ENCODE measurements around the gene SIRT3. TPM values are rescaled to one million over a fixed set of nuclear protein-coding genes. Genes with fewer than 3 reads are reported as not detected.

The SIRT3 gene
- total RNA-seq (11.2 and 15.5 TPM in 2 replicates), polyA plus RNA-seq (23.4 and 27.4 TPM in 2 replicates)

- peak within 1 kb of the TSS; percentile 99 for H3K4me2 ChIP-seq
- WGBS (ENCODE audit: low lambda C conversion rate, missing lambda C conversion rate), result 0% methylated on average over 33 of the region's 70 CpGs
- H3K36me3 ChIP-seq (replicated peaks; ENCODE audit: insufficient read depth, low read depth), result no peaks in the 10 kb centered on the region
- no peaks in the 10 kb centered on the region for H3K9me2 ChIP-seq (replicated peaks; ENCODE audit: insufficient read depth)
- no peaks in the 10 kb centered on the region for H3K9me3 ChIP-seq (ENCODE audit: low read depth)
- TF ChIP-seq CTCF (IDR thresholded peaks at IDR 0.05; ENCODE audit: poor library complexity) (no peak), EZH2 (IDR thresholded peaks at IDR 0.05; ENCODE audit: borderline replicate concordance) (no peak), EZH2phosphoT487 (IDR thresholded peaks at IDR 0.05; ENCODE audit: low read depth, severe bottlenecking, unreplicated experiment) (no peak)
- H3K27ac ChIP-seq, result peak within 1 kb of the TSS; percentile 100
- no peaks in the 10 kb centered on the region for H3K27me3 ChIP-seq
- no peaks in the 10 kb centered on the region for H4K20me1 ChIP-seq (ENCODE audit: insufficient read depth, poor library complexity, severe bottlenecking)
- peaks cover 10% of the 10 kb centered on the region for H3K4me1 ChIP-seq (ENCODE audit: insufficient read depth)
- peaks cover 63% of the 10 kb centered on the region for H3K79me2 ChIP-seq
- peak within 1 kb of the TSS; percentile 91 for H3K4me3 ChIP-seq
- DNase-seq (ENCODE audit: low spot score), result peak; percentile 94
- peak within 1 kb of the TSS; percentile 100 for H2AFZ ChIP-seq
These were observed at the start of gene SIRT3 for GRCh38 chr11:235997-236773. SIRT3 (minus strand) TSS chr11:236342; CDS start chr11:236328, 14 bp downstream.

GRCh38 chr11:285894-286220 is 49.7 kb upstream of the SIRT3 start:
- Histone ChIP-seq H4K20me1 (ENCODE audit: insufficient read depth, poor library complexity, severe bottlenecking) (no peaks in the 10 kb centered on the region), H3K4me2 (no peak overlapping the region), H3K4me3 (no peak overlapping the region), H3K9me2 (replicated peaks; ENCODE audit: insufficient read depth) (no peaks in the 10 kb centered on the region), H2AFZ (no peak overlapping the region), H3K79me2 (no peaks in the 10 kb centered on the region), H3K27ac (no peak overlapping the region), H3K36me3 (replicated peaks; ENCODE audit: insufficient read depth, low read depth) (no peaks in the 10 kb centered on the region), H3K27me3 (no peaks in the 10 kb centered on the region), H3K9me3 (ENCODE audit: low read depth) (no peaks in the 10 kb centered on the region), H3K4me1 (ENCODE audit: insufficient read depth) (peaks cover 19% of the 10 kb centered on the region)
- TF ChIP-seq EZH2phosphoT487 (IDR thresholded peaks at IDR 0.05; ENCODE audit: low read depth, severe bottlenecking, unreplicated experiment) (no peak), EZH2 (IDR thresholded peaks at IDR 0.05; ENCODE audit: borderline replicate concordance) (no peak), CTCF (IDR thresholded peaks at IDR 0.05; ENCODE audit: poor library complexity) (no peak)
- no peak for DNase-seq (ENCODE audit: low spot score)
- 93% methylated on average over 8 of the region's 8 CpGs for WGBS (ENCODE audit: low lambda C conversion rate, missing lambda C conversion rate)

- H2AFZ ChIP-seq, result no peak overlapping the region
- H4K20me1 ChIP-seq (ENCODE audit: insufficient read depth, poor library complexity, severe bottlenecking), result no peaks in the 10 kb centered on the region
- H3K4me2 ChIP-seq, result no peak overlapping the region
- H3K9me2 ChIP-seq (replicated peaks; ENCODE audit: insufficient read depth), result no peaks in the 10 kb centered on the region
- no peak for DNase-seq (ENCODE audit: low spot score)
- H3K36me3 ChIP-seq (replicated peaks; ENCODE audit: insufficient read depth, low read depth), result no peaks in the 10 kb centered on the region
- peaks cover 15% of the 10 kb centered on the region for H3K4me1 ChIP-seq (ENCODE audit: insufficient read depth)
- TF ChIP-seq EZH2phosphoT487 (IDR thresholded peaks at IDR 0.05; ENCODE audit: low read depth, severe bottlenecking, unreplicated experiment) (no peak), EZH2 (IDR thresholded peaks at IDR 0.05; ENCODE audit: borderline replicate concordance) (no peak), CTCF (IDR thresholded peaks at IDR 0.05; ENCODE audit: poor library complexity) (no peak)
- 86% methylated on average over 21 of the region's 29 CpGs for WGBS (ENCODE audit: low lambda C conversion rate, missing lambda C conversion rate)
- no peak overlapping the region for H3K4me3 ChIP-seq
- H3K79me2 ChIP-seq, result no peaks in the 10 kb centered on the region
- H3K27ac ChIP-seq, result no peak overlapping the region
- H3K27me3 ChIP-seq, result no peaks in the 10 kb centered on the region
- H3K9me3 ChIP-seq (ENCODE audit: low read depth), result no peaks in the 10 kb centered on the region
These were observed 49.1 kb upstream of the SIRT3 start for GRCh38 chr11:285021-285893.

All from hepatocyte (in vitro differentiated cells).